Measurements from ENCODE around the gene PHF19.

The PHF19 gene

DNA sequence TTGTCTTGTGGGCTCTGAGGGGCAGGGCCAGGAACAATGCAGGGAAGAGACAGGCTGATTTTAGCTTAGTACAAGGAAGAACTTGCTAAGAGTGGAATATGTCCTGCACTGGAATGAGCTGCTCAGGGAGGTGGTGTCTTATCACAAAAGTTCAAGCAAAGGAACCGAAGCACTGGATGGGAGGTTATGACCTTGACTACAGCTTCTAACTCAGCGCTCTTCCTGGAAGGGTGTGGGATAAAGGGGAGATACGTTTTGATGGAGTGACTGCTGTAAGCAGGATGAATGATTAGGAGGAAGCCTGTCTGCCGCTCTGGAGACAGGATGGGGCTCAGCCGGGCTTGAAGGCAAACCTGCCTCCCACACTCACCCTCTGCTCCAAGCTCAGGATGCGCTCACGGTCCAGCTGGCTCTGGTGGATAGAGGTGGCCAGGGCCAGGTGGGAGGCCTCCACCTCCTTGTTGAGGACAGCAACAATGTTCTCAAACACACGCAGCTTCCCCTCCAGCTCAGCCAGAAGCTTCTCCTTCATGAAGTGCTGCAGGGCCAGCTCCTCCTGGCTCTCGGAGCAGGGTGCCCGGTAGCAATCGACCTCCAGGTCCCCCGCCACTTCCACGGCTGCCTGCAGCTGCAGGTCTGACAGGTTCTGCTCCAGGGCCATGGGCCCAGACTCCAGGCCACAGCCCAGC lies 36.1 kb upstream of the PHF19 start:
- DNase-seq, result no peak

DNA sequence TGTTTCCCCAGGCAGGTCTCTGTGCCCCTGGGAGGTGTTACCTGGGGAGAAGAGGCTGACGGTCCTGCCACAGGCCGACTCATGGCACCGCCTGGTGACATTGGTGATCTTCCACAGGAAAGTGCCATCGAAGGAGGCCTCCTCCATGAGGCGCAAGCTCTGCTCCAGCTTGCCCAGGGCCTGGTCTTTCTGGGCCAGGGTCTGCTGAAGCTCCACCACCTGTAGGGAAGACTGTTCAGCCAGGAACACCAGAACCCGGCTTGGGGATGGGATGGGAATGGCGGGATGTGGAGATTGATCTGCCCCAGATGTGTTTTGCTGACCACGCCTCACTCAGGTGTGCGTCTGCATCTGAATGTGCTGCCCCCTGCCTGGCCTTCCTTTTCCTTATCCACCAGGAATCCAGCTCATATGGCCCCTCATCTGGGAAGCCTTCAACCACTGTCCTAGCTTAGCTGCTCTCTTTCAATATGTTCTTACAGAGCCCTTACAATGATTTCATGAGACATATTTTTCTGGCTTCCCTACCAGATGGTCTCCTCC lies 34.4 kb upstream of the PHF19 start:
- DNase-seq, result no peak

GRCh38 chr9:120910643-120911042 lies 33.7 kb upstream of the PHF19 start:
- no peak for DNase-seq

DNA sequence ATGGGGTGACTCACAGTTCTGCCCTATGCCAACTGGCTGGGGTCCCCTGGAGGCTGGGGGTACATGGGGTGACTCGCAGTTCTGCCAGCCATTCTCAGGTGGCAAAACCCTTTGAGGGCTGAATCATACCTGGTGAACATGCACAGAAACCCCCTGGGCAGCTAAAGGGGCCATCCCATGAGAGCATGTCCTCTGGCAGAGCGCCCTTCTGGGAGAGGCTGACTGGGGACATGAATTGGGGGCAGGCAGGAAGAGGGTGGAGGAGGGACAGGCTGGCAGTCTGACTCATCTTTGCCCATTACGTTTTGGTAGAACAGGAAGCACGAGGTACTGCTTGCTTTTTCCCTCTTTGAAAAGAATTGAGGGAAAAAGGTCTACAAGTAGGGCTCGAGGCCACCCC lies 32.9 kb upstream of the PHF19 start:
- DNase-seq, result no peak

GRCh38 chr9:120905315-120906164 lies 28.6 kb upstream of the PHF19 start:
- no peak for DNase-seq

- no peak for DNase-seq
These were observed 28.0 kb upstream of the PHF19 start for GRCh38 chr9:120904978-120905301.

DNA sequence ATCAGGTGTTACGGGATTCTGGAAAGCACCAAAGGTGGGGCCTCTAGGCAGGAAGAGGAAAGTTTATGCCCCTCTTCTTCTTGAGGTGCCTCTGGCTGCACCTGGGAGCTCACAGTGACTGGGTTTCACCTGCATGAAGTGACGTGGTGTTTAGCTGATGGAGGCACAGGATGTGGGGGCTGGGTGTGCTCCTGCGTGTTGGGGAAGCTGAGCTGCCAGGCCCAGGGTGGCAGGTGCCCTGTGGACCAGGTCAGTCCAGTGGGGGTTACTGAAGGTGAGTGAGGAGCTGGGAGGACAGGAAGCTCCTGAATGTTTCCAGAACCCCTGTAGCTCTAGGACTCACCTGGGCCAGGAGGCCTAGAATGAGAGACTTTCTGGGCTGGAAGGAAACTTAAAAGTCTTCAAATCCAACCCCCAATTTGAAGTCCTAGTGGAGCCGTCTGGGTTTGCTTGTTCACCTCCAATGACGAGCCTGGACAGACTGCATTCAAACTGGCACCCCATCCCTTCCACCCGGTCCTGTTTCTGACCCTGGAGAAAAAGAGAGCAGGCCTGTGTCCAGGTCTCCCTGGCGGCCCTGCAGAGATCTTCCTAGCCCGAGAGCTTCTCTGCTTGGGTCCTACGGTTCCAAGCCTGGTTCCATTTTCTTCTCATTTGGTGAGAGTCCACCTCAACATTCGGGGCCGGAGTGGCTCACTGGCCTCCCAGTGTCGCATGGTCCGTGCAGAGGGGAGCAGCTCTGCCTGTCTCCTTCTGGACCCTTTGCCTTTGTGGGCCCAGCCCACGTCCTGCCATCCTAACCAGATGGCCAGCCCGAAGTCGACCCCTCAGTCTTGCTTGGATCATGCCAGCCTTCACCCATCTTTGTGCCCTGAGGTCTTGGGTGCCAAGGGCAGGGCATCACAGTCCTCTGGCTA lies 27.3 kb upstream of the PHF19 start:
- no peak for DNase-seq

GRCh38 chr9:120902569-120903535 lies 25.9 kb upstream of the PHF19 start:
- no peak for DNase-seq

DNA sequence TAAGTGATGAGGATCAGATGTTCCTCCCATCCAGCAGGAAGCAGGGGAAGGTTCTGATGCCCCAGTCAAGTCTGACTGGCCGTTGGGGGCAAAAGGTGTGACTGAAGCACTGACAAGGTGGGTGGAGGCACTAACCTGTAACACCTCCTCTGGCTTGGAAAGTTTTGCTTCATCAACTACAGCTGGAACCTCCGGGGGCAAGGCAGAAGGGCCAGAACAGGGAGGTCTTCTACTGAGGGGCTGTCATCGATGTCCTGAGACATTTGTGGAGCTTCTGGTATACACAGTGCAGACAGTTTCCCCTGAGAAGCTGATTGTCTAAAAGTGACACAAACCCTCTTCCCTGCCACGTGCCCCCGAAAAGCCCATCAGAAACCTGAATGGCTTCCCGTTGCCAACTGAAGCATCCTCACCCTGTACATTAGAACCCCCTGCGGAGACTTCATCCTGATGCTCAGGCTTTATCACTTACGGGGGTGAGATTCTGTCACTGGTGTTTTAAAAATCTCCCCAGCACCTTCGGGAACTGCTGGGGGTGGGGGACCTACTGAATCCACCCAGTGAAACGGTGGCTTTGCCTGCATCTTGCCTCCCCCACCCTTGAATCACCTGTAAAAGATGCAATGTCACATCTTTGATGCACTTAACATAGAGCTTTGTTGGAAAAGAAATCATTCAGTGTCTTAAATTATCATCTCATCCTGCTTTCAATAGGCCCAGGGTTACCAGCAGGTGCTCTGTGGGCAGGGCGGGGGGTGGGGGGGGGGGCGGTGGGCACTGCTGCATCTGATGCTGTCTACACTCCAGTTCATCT lies 25.0 kb upstream of the PHF19 start:
- DNase-seq, result no peak

DNA sequence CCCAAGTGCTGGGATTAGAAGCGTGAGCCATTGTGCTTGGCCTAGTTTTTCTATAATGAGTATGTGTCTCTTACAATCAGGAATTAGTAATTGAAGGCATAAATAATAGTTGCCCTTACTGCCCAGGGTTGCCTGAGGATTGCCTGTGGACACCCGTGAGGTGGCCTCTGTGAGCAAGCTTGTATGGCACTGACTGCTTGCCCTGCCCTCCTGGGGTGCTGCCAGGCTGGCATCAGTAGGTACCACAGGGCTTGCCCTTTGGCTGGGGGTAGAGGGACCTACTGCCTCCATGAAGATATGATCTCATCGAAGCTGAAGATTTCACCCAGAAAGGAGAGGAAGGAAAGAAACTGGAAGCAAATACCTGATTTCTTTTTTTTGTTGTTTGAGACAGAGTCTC lies 23.8 kb upstream of the PHF19 start:
- DNase-seq, result no peak

DNA sequence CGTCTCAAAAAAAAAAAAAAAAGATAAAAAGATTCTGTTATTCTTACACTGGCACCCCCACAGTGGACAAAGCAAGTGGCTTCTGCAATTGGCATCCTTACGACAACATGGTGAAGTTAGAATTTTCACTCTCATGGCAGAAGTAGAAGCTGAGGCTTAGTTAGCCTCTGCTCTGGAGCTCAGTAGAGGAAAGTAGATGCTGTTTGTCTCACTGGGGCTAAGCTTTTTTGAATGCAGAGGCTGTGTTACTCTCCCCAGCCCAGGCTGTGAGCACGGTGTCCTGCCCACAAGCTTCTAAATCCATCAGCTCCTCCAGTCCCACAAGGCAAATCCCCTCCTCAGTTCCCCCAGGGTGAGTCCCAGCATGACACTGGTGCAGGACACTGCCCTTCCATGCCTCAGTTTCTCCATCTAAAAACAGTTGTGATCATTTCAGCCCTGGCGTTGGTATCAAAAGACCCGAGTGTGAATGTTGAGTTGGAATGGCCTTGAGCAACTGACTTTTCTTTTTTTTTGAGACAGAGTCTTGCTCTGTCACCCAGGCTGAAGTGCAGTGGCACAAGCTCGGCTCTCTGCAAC lies 22.6 kb upstream of the PHF19 start:
- no peak for DNase-seq

GRCh38 chr9:120898396-120898795 lies 21.4 kb upstream of the PHF19 start:
- no peak for DNase-seq

GRCh38 chr9:120895951-120896350 lies 19.0 kb upstream of the PHF19 start:
- no peak for DNase-seq

- DNase-seq, result no peak
These were observed 17.5 kb upstream of the PHF19 start for GRCh38 chr9:120894321-120895148.

GRCh38 chr9:120893611-120894307 lies 16.8 kb upstream of the PHF19 start:
- no peak for DNase-seq

GRCh38 chr9:120892748-120893610 lies 16.0 kb upstream of the PHF19 start:
- DNase-seq, result peak; percentile 42

GRCh38 chr9:120891884-120892747 lies 15.1 kb upstream of the PHF19 start:
- no peak for DNase-seq
